Muscle layer of colon (tissue), 2 donors: Measurements from ENCODE around the gene GSG1L.

Source experiments
- H3K27ac ChIP-seq: one replicate; pipeline ENCODE4 v1.7.0; 2013; ENCODE audit warnings: low read depth, mild to moderate bottlenecking, low read length, moderate library complexity
- H3K27me3 ChIP-seq, 2 donors: one replicate each; pipeline ENCODE4 v1.7.0; 2013; ENCODE audit warnings: low read length in 2 of 2, mild to moderate bottlenecking in 2 of 2; ENCODE audit not compliant: insufficient read depth in 2 of 2, control insufficient read depth in 1 of 2
- H3K36me3 ChIP-seq: one replicate; pipeline ENCODE4 v1.7.0; 2013; ENCODE audit warnings: mild to moderate bottlenecking, low read length; ENCODE audit not compliant: insufficient read depth
- H3K4me1 ChIP-seq: one replicate; pipeline ENCODE4 v1.7.0; 2013; ENCODE audit warnings: mild to moderate bottlenecking, low read length; ENCODE audit not compliant: insufficient read depth
- H3K4me3 ChIP-seq, 2 donors: one replicate each; pipeline ENCODE4 v1.7.0; 2013; ENCODE audit warnings: low read length in 2 of 2, low read depth in 1 of 2, mild to moderate bottlenecking in 1 of 2, moderate library complexity in 1 of 2
- H3K9ac ChIP-seq: one replicate; pipeline ENCODE4 v1.7.0; 2013; ENCODE audit warnings: low read length
- H3K9me3 ChIP-seq: one replicate; pipeline ENCODE4 v1.7.0; 2013; ENCODE audit warnings: mild to moderate bottlenecking, low read length
- donor health status: abdominal sarcoma.
- donor health status: Adenocarcinoma of cecum.

Gene GSG1L

DNA sequence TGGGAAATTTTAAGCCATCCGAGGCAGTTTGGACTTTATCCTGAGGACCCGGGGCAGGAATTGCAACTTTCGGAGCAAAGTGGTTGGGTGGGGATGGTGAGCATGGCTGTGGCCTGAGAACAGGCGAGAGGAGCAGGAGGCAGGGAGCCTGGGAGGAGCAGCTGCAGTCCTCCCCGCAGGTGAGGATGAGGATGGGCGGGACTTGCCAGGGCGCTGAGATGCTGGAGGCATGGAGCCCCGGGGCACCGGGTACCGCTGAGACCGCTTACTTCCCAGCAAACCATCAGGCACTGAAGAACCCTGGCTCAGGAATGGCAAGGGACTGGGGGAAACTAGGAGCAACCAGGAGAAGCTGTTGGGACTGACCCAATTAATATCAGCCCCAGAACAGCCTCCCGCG is 210.8 kb downstream of the GSG1L start:
- H3K9me3 ChIP-seq = no peaks in the 10 kb centered on the region
- no peaks in the 10 kb centered on the region for H3K36me3 ChIP-seq
- H3K9ac ChIP-seq = no peak overlapping the region
- H3K4me3 ChIP-seq = no peak overlapping the region
- no peaks in the 10 kb centered on the region for H3K4me1 ChIP-seq
- no peak overlapping the region for H3K27ac ChIP-seq
- H3K27me3 ChIP-seq = peaks cover 0 to 6% of the 10 kb centered on the region in 2 donors

DNA sequence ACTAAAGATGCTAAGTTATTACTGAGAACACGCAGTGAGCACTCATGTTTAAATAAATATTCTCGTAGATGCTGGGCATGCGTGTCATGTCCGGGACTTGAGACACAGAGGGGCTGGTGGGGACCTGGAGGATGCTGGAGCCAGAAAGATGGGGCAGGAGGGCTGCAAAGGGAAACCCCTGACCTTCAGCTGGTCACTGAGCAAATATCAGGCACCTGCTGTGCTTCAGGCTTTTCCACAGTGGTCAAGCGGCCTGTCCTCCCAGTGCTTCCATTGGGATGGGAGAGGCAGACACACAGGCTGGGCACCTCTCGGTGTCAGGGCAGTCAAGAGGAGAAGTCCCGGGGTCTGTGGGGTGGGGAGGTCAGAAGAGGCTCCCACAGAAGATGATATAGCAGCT is 211.4 kb downstream of the GSG1L start:
- H3K27ac ChIP-seq = no peak overlapping the region
- H3K9ac ChIP-seq = no peak overlapping the region
- H3K27me3 ChIP-seq = peaks cover 0 to 6% of the 10 kb centered on the region in 2 donors
- H3K4me3 ChIP-seq = no peak overlapping the region
- no peaks in the 10 kb centered on the region for H3K4me1 ChIP-seq
- no peaks in the 10 kb centered on the region for H3K9me3 ChIP-seq
- H3K36me3 ChIP-seq = no peaks in the 10 kb centered on the region

GRCh38 chr16:27851586-27851985 is 211.9 kb downstream of the GSG1L start:
- Histone ChIP-seq H3K4me3 (no peak overlapping the region), H3K4me1 (no peaks in the 10 kb centered on the region), H3K9ac (no peak overlapping the region), H3K9me3 (no peaks in the 10 kb centered on the region), H3K27ac (no peak overlapping the region), H3K27me3 (peaks cover 0 to 6% of the 10 kb centered on the region in 2 donors), H3K36me3 (no peaks in the 10 kb centered on the region)

- no peak overlapping the region for H3K27ac ChIP-seq
- no peak overlapping the region for H3K4me3 ChIP-seq
- peaks cover 0 to 6% of the 10 kb centered on the region in 2 donors for H3K27me3 ChIP-seq
- H3K9me3 ChIP-seq = no peaks in the 10 kb centered on the region
- no peak overlapping the region for H3K9ac ChIP-seq
- no peaks in the 10 kb centered on the region for H3K36me3 ChIP-seq
- H3K4me1 ChIP-seq = no peaks in the 10 kb centered on the region
Measured at GRCh38 chr16:27849621-27850020, 213.9 kb downstream of the GSG1L start.

GRCh38 chr16:27847030-27847550 is 216.4 kb downstream of the GSG1L start:
- no peaks in the 10 kb centered on the region for H3K36me3 ChIP-seq
- no peak overlapping the region for H3K9ac ChIP-seq
- H3K9me3 ChIP-seq = no peaks in the 10 kb centered on the region
- H3K4me1 ChIP-seq = no peaks in the 10 kb centered on the region
- no peak overlapping the region for H3K27ac ChIP-seq
- H3K4me3 ChIP-seq = no peak overlapping the region
- H3K27me3 ChIP-seq = no peaks in the 10 kb centered on the region

GRCh38 chr16:27844826-27845225 is 218.7 kb downstream of the GSG1L start:
- Histone ChIP-seq H3K36me3 (no peaks in the 10 kb centered on the region), H3K9me3 (no peaks in the 10 kb centered on the region), H3K4me1 (no peaks in the 10 kb centered on the region), H3K27me3 (no peaks in the 10 kb centered on the region), H3K27ac (no peak overlapping the region), H3K9ac (no peak overlapping the region), H3K4me3 (no peak overlapping the region)

DNA sequence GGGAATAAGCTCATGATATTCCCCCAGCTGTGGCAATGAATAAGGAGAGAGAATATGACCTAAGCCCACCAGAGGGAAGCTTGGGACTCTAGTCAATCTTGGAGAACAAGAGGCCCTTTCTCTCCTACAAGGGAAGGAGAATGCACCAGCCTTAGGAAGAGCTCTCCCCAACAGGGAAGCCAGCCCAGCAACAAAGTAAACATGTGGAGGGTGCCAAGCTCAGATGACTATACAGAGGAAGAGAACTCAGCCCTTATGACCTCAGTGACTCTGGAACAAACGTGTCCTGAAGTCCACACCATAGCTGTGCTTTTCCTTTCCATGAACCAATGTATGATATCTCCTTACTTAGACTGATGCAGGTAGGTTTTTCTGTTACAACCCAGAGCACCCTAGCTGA is 219.7 kb downstream of the GSG1L start:
- no peaks in the 10 kb centered on the region for H3K9me3 ChIP-seq
- H3K27ac ChIP-seq = no peak overlapping the region
- H3K4me3 ChIP-seq = no peak overlapping the region
- H3K27me3 ChIP-seq = no peaks in the 10 kb centered on the region
- H3K4me1 ChIP-seq = no peaks in the 10 kb centered on the region
- no peaks in the 10 kb centered on the region for H3K36me3 ChIP-seq
- no peak overlapping the region for H3K9ac ChIP-seq

GRCh38 chr16:27841911-27842310 is 221.6 kb downstream of the GSG1L start:
- Histone ChIP-seq H3K9me3 (no peaks in the 10 kb centered on the region), H3K27me3 (no peaks in the 10 kb centered on the region), H3K9ac (no peak overlapping the region), H3K4me1 (no peaks in the 10 kb centered on the region), H3K27ac (no peak overlapping the region), H3K4me3 (no peak overlapping the region), H3K36me3 (no peaks in the 10 kb centered on the region)

DNA sequence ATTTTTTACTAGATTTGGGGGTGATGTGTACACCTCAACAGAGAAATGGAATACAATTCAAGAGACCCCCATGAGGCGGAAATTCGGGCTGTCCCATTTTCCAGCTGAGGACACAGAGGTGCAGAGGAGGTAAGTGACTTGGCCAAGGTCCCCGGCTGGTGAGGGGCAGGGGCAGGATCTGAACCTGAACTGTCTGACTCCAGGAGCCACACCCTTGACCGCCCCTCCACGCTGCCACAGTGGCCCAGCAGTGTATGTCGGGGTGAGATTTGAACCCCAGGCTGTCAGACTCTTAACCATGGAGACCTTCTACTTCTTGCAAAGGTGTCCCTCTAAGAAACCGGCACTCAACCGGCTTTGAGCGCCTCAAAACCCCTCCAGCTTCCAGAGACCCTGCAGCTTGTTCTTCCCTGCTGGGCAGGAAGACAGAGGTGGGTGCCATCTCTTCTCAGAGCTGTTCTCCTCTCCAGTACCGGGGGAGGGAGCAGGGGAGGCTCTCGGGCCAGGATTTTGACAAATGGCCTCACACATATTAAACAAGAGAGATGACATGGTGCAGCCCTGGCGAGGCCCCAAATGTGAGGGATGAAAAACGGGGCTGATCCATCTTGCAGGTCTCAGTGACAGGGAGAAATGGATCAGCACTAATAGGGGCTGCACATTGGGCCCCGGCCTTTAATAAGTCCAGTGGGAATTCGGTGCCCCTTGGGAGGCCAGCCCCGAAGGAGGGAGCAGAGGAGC is 222.3 kb downstream of the GSG1L start:
- H3K27ac ChIP-seq = no peak overlapping the region
- no peak overlapping the region for H3K4me3 ChIP-seq
- no peaks in the 10 kb centered on the region for H3K27me3 ChIP-seq
- no peaks in the 10 kb centered on the region for H3K4me1 ChIP-seq
- no peaks in the 10 kb centered on the region for H3K9me3 ChIP-seq
- no peaks in the 10 kb centered on the region for H3K36me3 ChIP-seq
- H3K9ac ChIP-seq = no peak overlapping the region

DNA sequence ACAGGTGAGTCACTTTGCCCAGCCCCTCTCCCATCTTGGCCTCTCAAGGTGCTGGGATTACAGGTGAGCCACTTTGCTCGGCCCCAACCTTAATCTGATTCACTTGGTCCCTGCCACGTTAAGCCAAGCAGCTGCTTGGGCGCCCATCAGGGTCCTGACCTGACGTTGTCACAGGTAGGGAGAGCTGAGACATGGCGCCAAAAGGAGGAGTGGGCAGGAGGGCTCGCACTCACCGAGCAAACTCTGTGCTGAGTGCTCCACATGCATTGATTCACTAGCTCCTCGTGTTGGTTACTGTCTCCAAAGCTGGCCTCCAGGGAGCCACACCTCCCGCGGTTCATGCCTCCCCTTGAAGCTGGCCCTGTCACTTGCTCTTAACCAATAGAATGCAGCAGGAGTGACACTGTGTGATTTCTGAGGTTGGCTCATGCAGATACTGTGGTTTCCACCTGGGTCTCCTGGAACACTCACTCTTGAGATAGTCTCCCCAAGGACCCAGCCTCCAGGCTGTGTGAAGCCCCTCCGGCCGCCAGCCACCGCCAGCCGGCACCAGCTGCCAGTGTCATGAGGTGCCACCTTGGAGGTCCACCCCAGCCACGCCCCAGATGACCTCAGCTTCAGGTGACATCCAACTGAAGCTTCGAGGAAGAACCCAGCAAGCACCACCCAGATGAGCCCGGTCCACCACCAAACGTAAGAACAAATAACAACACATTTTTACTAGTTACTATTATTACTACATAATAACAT is 223.0 kb downstream of the GSG1L start:
- no peaks in the 10 kb centered on the region for H3K36me3 ChIP-seq
- H3K27ac ChIP-seq = no peak overlapping the region
- H3K9ac ChIP-seq = no peak overlapping the region
- no peaks in the 10 kb centered on the region for H3K27me3 ChIP-seq
- no peaks in the 10 kb centered on the region for H3K9me3 ChIP-seq
- H3K4me3 ChIP-seq = no peak overlapping the region
- no peaks in the 10 kb centered on the region for H3K4me1 ChIP-seq

DNA sequence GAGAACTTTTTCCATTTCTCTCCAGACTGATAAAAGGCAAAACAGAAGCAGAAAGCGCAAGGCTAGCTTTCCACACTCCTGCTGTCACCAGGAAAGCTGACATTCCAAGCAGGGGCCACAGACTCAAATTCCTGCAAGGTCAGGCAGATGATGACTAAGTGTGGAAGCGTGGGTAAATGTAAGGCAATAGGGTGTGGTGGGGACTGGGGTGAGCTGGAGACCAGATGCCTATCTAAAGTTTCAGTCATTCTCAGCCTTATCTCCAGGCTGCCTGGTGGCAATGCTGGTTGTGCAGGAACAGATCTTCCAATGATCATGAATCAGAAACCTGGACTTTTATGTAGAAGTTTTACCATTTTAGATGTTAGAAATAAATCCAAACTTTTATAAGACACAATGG is 224.1 kb downstream of the GSG1L start:
- Histone ChIP-seq H3K36me3 (no peaks in the 10 kb centered on the region), H3K27ac (no peak overlapping the region), H3K9ac (no peak overlapping the region), H3K9me3 (no peaks in the 10 kb centered on the region), H3K27me3 (no peaks in the 10 kb centered on the region), H3K4me1 (no peaks in the 10 kb centered on the region), H3K4me3 (no peak overlapping the region)
